ENCODE measurements around the gene DOHH.

GRCh38 chr19:3535981-3536380, 35.5 kb upstream of the DOHH start:
- TF ChIP-seq TAF1 (conservative IDR thresholded peaks at IDR 0.05) (no peak), CTCF (IDR thresholded peaks at IDR 0.05; ENCODE audit: low read depth, low read length, missing input control) (no peak), JUND (IDR thresholded peaks at IDR 0.05) (no peak)

Data from liver (tissue), 3 donors.